ENCODE data around the gene ANO10.

GRCh38 chr3:43659250-43659880, 37.6 kb upstream of the ANO10 start:
- no peak for TF ChIP-seq EP300 (IDR thresholded peaks at IDR 0.05; ENCODE audit: low read depth)
- no peak for TF ChIP-seq CTCF (IDR thresholded peaks at IDR 0.05)
